ENCODE measurements around the gene FBXO27. TPM values are rescaled to one million over a fixed set of nuclear protein-coding genes. Genes with fewer than 3 reads are reported as not detected.
"Not testable (repeated sequence)": the region's sequence is repeated elsewhere in the genome, so short reads cannot be mapped to it uniquely, and the experiment has no call there.

The FBXO27 gene
- total RNA-seq, 1 donor from 2014 or later, result 13.4 TPM

DNA sequence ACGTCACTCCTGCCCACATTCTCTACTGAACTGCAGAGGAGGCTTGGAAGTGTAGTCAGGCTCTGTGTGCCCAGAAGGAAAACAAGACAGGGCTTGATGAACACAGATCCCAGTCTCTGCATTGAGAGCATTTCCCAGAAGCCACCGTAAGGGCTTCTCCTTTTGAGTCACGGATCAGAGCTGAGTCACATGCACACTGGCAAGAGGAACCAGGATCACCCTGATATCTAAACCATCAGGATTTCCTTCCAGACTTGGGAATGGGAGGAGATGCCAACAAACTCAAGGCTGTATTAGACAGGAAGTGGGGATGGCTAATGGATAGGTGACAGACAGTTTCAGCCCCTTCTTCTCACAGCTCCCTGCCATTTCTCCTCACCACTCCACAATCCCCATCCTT, 39.1 kb downstream of the FBXO27 start:
- ATAC-seq (no peak), DNase-seq (ENCODE audit: low spot score) (no peak)
- intact Hi-C loops (cut with DNase I), result no loop called here

DNA sequence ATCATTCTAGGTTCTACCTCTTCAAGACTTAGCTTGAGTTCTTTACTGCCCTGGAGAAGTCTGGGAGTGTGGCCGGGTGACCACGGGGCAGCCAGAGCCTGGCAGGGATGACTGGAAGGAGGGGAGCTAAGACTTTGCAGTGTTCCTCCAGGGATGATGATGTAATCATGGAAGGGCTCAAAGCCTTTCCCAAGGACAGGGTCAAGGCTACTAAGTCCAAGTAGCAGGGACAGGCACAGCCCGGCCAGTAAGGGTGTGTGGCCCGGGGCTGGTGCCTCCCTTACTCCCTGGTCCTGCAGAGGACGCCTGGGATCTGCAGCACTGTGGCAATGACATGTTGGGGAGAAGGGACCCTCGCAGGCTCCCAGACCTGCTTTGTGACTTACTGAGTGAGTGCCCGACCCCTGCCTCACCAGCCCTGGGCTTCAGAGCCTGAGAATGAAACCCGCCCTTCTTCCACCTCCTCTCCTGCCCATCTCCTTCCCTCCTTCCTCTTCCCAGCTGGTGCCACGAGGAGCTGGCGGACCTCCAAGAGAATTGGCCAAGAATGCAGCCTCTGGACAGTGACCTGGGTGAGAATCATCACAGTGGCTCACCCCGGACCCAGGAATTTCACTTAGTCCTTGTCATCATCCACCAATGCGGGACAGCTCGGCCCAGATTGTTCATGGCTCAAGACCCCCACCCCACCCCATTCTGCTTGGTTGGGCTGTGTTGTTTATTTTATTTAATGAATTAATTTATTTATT, 41.2 kb downstream of the FBXO27 start:
- ATAC-seq (peak; percentile 76), DNase-seq (ENCODE audit: low spot score) (no peak)
- intact Hi-C loops (cut with DNase I), result no loop called here

DNA sequence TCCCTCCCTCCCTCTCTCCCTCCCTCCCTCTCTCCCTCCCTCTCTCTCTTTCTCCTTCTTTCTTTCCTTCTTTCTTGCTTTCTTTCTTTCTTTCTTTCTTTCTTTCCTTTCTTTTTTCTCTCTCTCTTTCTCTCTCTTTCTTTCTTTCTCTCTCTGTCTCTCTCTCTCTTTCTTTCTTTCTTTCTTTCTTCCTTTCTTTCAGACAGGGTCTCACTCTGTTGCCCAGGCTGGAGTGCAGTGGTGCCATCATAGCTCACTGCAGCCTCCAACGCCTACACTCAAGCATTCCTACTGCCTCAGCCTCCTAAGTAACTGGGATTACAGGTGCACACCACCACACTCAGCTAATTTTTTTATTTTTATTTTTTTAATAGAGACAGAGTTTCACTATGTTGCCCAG, 42.7 kb downstream of the FBXO27 start:
- ATAC-seq; DNase-seq (ENCODE audit: low spot score); intact Hi-C loops (cut with DNase I): not testable (repeated sequence)

DNA sequence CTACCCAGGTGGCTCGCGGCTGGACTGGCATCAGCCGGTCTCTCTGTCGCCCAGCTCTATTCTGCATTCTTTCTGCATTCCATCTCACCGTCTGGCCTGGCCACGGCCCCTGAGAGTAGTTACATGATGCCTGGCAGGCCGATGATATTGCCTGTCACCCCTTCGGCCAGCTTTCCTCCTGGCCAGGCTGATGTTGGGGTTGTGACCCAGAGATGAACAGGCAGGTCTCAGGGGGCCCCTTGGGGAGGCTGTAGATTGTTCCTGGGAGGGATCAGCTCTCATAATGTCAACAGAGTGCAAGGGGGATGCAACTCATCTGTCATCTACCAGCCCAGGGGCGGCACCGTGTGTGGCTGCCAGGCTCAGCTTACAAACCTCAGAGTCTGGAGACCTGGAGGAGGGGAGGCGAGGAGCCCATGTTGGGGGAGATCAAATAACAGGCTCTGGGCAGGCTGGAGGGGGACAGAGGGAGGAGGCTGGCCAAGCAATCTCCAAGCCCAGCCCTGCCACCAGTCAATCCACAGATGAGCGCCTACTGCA, 43.2 kb downstream of the FBXO27 start:
- ATAC-seq, result no peak

DNA sequence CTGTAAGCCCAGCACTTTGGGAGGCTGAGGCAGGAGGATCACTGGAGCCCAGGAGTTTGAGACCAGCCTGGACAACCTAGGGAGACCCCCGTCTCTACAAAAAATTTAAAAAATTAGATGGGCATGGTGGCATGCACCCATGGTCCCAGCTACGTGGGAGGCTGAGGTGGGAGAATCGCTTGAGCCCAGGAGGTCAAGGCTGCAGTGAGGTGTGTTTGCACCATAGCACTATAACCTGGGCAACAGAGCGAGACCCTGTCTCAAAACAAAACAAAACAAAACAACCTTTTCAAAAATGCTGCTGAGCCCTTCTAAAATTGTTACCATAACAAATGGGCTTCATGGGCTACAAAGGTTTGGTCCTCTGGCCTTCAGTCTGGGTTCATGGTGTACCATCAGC, 43.7 kb downstream of the FBXO27 start:
- DNase-seq (ENCODE audit: low spot score); intact Hi-C loops (cut with DNase I); ATAC-seq: not testable (repeated sequence)

More for the DNA sequence above, 43.2 kb downstream of the FBXO27 start:
- no peak for DNase-seq (ENCODE audit: low spot score)
- intact Hi-C loops (cut with DNase I), result no loop called here

DNA sequence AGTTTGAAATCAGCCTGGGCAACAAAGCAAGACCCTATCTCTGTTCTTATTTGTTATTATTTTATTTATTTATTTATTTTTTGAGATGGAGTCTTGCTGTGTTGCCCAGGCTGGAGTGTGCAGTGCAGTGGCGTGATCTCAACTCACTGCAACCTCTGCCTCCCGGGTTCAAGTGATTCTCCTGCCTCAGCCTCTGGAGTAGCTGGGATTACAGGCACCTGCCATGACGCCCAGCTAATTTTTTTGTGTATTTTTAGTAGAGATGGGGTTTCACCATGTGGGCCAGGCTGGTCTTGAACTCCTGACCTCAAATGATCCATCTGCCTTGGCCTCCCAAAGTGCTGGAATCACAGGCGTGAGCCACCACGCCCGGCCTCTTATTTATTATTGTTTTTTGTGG, 44.6 kb downstream of the FBXO27 start:
- intact Hi-C loops (cut with DNase I); DNase-seq (ENCODE audit: low spot score); ATAC-seq: not testable (repeated sequence)

DNA sequence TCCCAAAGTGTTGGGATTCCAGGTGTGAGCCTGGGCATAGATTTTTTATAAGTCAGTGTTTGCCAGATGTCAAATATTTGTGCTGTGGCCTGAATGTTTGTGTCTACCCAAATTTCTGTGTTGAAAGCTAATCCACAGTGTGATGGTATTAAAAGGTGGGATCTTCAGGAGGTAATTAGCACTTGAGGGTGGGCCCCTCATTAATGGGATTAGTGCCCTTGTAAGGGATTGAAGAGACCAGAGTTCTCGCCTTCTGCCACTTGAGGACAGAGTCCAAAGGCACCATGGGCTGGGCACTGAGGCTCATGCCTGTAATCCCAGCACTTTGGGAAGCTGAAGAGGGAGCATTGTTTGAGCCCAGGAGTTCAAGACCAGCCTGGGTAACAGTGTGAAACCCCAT, 47.1 kb downstream of the FBXO27 start:
- DNase-seq (ENCODE audit: low spot score) (no peak), ATAC-seq (no peak)
- intact Hi-C loops (cut with DNase I), result no loop called here

DNA sequence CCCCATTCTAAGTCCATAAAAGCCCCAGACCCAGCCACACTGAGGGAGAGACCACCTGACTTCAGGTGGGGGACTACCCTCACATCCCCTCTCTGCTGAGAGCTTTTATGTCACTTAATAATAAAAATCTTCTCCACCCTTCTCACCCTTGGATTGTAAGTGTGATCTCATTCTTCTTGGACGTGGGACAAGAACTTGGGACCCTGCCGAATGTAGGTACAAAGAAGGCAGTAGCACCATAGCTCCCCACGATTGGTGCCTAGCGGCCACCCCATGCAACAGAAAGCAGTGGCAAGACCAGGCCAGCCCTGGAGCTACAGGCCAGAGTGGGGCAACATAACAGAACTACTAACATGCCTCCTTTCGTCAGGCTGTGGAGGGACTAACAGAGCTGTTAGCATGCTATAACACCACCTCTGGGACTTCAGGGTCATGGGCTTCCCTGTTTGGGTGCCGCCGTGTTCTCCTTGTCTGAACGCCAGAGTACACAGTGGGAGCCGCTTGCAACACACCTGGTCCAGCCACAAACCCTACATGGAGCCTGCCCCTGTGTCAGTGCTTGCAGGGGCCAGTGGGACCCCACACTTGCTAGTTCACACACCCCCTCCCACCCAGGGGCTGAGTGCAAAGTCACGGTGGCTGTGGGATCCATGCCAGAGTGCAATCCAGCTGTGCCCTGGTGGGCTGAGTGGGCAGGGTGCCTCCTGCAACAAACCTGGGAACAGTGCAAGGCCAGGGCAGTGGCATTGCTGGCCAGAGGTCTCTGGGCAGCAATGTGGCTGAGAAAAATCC, 51.6 kb downstream of the FBXO27 start:
- intact Hi-C loops (cut with DNase I), result no loop called here
- ATAC-seq (no peak), DNase-seq (ENCODE audit: low spot score) (no peak)

DNA sequence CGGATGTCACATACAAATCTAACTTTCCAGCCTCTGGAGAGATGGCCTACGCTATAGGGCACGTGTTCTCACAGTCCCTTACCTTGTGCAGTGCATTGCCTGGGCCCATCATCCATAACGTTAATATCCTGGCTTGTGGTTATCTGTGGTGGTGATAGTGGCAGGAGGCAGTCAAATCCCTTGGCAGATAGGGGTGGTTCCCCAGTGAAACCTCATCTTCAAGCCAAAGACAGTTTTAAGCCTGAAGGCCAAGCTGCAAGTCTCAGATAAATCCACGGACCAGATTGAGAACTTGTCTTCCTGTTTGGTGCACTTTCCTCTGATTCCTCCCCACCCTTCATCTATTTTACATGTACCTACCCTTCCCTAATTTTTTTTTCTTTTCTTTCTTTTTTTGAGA, 52.5 kb downstream of the FBXO27 start:
- intact Hi-C loops (cut with DNase I), result no loop called here
- DNase-seq (ENCODE audit: low spot score) (no peak), ATAC-seq (no peak)

DNA sequence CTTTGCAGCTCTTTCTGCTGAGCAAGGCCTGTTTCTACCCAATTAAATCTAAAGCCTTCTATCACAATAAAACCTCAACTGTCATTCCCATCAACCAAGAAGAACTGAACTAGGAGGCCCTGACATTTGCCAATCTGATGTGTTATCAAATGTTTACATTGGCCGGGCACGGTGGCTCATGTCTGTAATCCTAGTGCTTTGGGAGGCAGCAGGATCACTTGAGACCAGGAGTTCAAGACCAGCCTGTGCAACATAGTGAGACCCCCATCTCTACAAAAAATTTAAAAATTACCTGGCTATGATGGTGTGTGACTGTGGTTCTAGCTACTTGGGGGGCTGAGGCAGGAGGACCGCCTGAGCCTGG, 54.0 kb downstream of the FBXO27 start:
- intact Hi-C loops (cut with DNase I), result no loop called here
- DNase-seq (ENCODE audit: low spot score) (no peak), ATAC-seq (no peak)

DNA sequence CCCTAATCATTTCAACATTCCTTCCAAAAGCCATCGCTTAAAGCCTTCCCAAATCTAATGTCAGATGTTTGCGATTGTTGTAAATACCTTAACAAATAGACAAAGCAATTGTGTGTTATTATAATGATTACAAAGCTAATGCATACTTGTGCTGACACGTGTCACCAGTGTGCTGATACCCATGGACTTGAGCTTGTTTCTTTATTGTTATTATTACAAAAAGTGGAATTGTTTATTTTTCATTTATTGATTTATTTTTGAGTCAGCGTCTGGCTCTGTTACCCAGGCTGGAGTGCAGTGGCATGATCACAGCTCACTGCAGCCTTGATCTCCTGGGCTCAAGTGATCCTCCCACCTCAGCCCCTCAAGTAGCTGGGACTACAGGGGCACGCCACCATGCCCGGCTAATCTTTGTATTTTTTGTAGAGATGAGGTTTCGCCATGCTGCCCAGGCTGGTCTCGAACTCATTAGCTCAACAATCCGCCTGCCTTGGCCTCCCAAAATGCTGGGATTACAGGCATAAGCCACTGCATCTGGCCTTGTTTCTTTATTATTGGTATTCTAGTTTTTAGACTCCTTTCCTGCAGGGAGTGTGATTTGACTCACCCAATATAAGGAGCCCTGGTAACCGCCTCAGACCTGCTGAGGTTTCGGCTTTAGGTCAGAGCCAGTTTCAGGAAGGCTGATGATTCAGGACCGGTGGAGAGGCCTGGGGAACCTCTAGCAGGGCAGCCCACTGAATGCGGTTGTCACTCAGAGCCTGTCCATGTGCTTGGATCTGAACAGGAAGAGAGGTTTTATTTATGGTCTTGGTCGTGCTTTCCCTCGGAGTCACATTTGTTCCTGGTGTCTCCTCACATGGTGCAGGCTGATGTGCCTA, 54.7 kb downstream of the FBXO27 start:
- DNase-seq (ENCODE audit: low spot score) (no peak), ATAC-seq (no peak)
- intact Hi-C loops (cut with DNase I), result no loop called here

DNA sequence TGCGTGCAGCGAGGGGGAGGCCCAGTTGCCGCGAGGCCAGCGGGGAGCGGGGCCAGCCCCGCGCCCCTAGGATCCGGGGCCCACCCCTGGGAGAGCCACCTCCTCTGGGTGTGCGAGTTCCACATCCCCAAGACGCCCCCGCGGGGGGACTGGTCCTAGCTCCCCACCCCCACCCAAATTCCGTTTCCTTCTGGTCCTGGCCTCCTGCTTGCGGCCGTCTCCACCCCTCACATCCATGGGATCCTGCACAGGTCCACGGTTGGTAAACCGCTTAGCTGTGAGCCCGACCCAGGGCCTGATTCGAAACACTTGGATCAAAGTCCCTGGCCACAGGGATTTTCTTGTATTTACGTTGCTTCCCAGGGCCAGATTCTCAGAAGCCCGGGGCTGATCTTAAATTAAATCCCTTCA, 56.5 kb downstream of the FBXO27 start:
- ATAC-seq, result peak; percentile 65
- intact Hi-C loops (cut with DNase I), result no loop called here
- peak; percentile 61 for DNase-seq (ENCODE audit: low spot score)

DNA sequence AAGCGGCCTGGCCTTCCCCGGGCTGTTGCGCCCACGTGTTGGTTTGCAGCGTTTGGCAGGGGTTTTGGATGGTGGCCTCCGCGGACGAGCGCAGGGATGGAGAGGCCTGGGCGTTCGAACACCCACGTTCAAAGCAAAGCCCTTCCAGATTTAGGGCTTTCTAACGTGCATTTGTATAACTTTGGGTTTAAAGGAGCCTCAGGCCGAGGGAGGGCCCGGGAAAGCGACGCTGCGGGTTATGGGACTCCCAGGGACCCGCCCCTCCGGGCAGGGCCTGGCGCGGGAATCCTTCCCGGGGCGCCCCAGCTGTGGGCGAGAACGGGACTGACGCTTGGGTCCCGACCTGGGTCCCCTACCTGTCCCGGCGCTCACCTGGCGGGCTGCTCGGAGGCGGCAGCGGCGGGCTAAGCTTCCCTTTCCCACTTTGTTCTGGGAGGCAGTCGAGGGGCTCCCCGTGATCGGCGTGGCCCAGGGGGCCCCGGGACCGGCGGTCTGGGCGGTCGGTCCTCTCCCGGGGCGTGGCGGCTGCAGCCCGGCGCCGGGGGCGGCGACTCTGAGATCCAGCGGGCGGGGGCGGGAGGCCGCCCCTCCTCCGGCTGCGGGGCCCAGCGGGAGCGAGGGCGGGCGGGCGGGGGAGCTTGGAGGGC, 57.0 kb downstream of the FBXO27 start, which contains the start of gene FBXO17:
Gene FBXO17 (minus strand): TSS at position 529 of the 647 bp plus-strand sequence. CDS start 25,423 bp downstream, outside the sequence.
- ATAC-seq (peak; percentile 78), DNase-seq (ENCODE audit: low spot score) (peak; percentile 74)
- intact Hi-C loops (cut with DNase I), result no loop called here

DNA sequence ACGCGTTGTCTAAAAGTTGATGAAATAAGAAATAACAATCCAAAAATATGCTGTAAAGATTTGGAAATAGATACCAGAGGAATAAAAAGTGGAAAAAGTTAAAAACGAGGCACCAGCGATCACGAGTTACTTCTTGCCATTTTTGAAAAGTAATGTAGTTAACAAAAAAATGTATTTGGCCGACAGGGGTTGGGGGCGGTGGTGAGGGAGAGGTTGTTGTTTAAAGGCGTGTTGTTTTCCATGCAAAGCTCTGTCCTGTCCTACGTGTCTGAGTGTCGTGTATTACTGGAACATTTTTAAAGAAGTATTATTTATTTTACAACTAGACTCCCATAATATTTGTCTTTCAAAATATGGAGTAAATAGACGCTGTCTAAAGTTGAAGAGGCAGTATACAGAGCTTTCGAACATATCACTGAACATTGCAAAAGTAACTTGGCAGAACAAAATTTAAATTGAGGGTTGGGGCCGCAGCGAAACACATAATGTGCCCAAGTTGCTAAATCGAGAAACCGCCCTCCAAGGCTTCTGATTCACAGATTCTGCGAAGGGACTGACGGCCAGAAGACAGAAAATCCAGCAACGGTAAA, 57.6 kb downstream of the FBXO27 start:
- peak; percentile 11 for ATAC-seq
- intact Hi-C loops (cut with DNase I), result no loop called here
- no peak for DNase-seq (ENCODE audit: low spot score)

Data from sciatic nerve (tissue), 2 donors.